ENCODE data around the gene TUFT1. TPM values are rescaled to one million over a fixed set of nuclear protein-coding genes. Genes with fewer than 3 reads are reported as not detected.

The TUFT1 gene
- total and polyA plus RNA-seq, 11 donors: 2.1 to 13.6 (median 4.3) TPM

- Histone ChIP-seq H3K36me3 (no peaks in the 10 kb centered on the region), H3K4me3 (no peak overlapping the region), H3K27me3 (no peaks in the 10 kb centered on the region), H3K27ac (no peak overlapping the region), H3K4me1 (peaks cover 0 to 7% (median 0%) of the 10 kb centered on the region in 12 donors), H3K9me3 (no peaks in the 10 kb centered on the region)
- WGBS, 4 donors: 57 to 91% (median 86%) methylated on average over 1 of the region's 1 CpG
- ATAC-seq (no peak), DNase-seq (no peak)
- no peak for TF ChIP-seq POLR2A (IDR thresholded peaks at IDR 0.05)
- no peak for TF ChIP-seq CTCF (IDR thresholded peaks at IDR 0.05)
- intact Hi-C loops (cut with DNase I): loop anchor here in 1 of 10 donors (10.0 kb wide), 1 partner anchor 65 kb away; no protein-coding TSS in a partner anchor
Measured at GRCh38 chr1:151499930-151500329, 40.2 kb upstream of the TUFT1 start.

- Histone ChIP-seq H3K4me3 (no peak overlapping the region), H3K27ac (no peak overlapping the region), H3K9me3 (no peaks in the 10 kb centered on the region), H3K4me1 (peaks cover 0 to 7% (median 0%) of the 10 kb centered on the region in 12 donors), H3K36me3 (no peaks in the 10 kb centered on the region), H3K27me3 (no peaks in the 10 kb centered on the region)
- DNase-seq (no peak), ATAC-seq (no peak)
- WGBS, 4 donors: 69 to 86% (median 77%) methylated on average over 10 of the region's 10 CpGs
- TF ChIP-seq POLR2A (IDR thresholded peaks at IDR 0.05) (no peak), CTCF (IDR thresholded peaks at IDR 0.05) (peak in 1 of 12 donors; percentile 11)
- intact Hi-C loops (cut with DNase I): no loop called here
Measured at GRCh38 chr1:151501474-151501873, 38.6 kb upstream of the TUFT1 start.

- Histone ChIP-seq H3K4me3 (no peak overlapping the region), H3K4me1 (peaks cover 0 to 7% (median 0%) of the 10 kb centered on the region in 12 donors), H3K9me3 (no peaks in the 10 kb centered on the region), H3K27ac (no peak overlapping the region), H3K27me3 (no peaks in the 10 kb centered on the region), H3K36me3 (no peaks in the 10 kb centered on the region)
- WGBS, 4 donors: 67 to 72% (median 70%) methylated on average over 5 of the region's 5 CpGs
- DNase-seq: no peak
- TF ChIP-seq CTCF (IDR thresholded peaks at IDR 0.05): no peak
- TF ChIP-seq POLR2A (IDR thresholded peaks at IDR 0.05): no peak
- ATAC-seq: no peak
- intact Hi-C loops (cut with DNase I): no loop called here
Measured at GRCh38 chr1:151502035-151502700, 37.9 kb upstream of the TUFT1 start.

GRCh38 chr1:151502859-151503780 is 37.0 kb upstream of the TUFT1 start:
- Histone ChIP-seq H3K4me3 (no peak overlapping the region), H3K27ac (no peak overlapping the region), H3K36me3 (no peaks in the 10 kb centered on the region), H3K27me3 (no peaks in the 10 kb centered on the region), H3K9me3 (no peaks in the 10 kb centered on the region), H3K4me1 (peaks cover 0 to 7% (median 0%) of the 10 kb centered on the region in 12 donors)
- TF ChIP-seq POLR2A (IDR thresholded peaks at IDR 0.05): no peak
- no peak for TF ChIP-seq CTCF (IDR thresholded peaks at IDR 0.05)
- DNase-seq (no peak), ATAC-seq (no peak)
- intact Hi-C loops (cut with DNase I): no loop called here
- 68 to 81% (median 71%) methylated on average over 7 of the region's 7 CpGs for WGBS, 4 donors

Measured in heart left ventricle (tissue), 16 donors.